ENCODE data around the gene COL4A2.

DNA sequence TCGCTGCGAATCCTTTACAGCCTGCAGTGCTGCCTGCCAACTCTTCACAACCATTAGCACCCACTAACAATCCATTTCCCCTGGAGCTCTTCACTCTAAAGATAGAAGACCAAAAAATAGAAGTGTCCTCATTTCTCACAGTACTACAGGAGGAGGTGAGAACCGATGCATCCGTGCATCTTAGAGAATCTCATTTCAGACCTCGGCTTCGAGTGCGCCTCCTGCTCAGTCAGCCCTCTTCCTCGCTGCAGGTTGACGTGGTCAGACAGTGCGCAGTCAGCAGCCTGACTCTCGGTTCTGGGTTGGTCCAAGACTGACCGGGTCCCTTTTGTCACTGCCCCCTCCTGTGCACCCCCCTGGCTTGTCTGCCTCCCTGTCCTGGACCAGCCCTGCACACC is 169.1 kb downstream of the COL4A2 start:
- TF ChIP-seq POLR2A (IDR thresholded peaks at IDR 0.05; ENCODE audit: low read length) (no peak), RAD21 (conservative IDR thresholded peaks at IDR 0.05 in 1 of 2, IDR thresholded peaks at IDR 0.05 in 1 of 2) (no peak)
- TF ChIP-seq, protein P1, sequence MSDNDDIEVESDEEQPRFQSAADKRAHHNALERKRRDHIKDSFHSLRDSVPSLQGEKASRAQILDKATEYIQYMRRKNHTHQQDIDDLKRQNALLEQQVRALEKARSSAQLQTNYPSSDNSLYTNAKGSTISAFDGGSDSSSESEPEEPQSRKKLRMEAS (IDR thresholded peaks at IDR 0.05), result no peak
- TF ChIP-seq, protein P2, sequence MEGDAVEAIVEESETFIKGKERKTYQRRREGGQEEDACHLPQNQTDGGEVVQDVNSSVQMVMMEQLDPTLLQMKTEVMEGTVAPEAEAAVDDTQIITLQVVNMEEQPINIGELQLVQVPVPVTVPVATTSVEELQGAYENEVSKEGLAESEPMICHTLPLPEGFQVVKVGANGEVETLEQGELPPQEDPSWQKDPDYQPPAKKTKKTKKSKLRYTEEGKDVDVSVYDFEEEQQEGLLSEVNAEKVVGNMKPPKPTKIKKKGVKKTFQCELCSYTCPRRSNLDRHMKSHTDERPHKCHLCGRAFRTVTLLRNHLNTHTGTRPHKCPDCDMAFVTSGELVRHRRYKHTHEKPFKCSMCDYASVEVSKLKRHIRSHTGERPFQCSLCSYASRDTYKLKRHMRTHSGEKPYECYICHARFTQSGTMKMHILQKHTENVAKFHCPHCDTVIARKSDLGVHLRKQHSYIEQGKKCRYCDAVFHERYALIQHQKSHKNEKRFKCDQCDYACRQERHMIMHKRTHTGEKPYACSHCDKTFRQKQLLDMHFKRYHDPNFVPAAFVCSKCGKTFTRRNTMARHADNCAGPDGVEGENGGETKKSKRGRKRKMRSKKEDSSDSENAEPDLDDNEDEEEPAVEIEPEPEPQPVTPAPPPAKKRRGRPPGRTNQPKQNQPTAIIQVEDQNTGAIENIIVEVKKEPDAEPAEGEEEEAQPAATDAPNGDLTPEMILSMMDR (IDR thresholded peaks at IDR 0.05), result no peak
- TF ChIP-seq, protein P3, sequence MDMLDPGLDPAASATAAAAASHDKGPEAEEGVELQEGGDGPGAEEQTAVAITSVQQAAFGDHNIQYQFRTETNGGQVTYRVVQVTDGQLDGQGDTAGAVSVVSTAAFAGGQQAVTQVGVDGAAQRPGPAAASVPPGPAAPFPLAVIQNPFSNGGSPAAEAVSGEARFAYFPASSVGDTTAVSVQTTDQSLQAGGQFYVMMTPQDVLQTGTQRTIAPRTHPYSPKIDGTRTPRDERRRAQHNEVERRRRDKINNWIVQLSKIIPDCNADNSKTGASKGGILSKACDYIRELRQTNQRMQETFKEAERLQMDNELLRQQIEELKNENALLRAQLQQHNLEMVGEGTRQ (IDR thresholded peaks at IDR 0.05), result no peak
